Left forelimb (tissue), 1 donor: ENCODE results near the gene WDR55.
"Not testable (repeated sequence)": the region's sequence is repeated elsewhere in the genome, so short reads cannot be mapped to it uniquely, and the experiment has no call there.

Experiments used
- DNase-seq: peaks from one replicate; pipeline ENCODE4 v3.0.0-alpha.2; 2018; ENCODE audit warnings: low spot score

The WDR55 gene

GRCh38 chr5:140711794-140712193 lies 47.1 kb downstream of the WDR55 start:
- DNase-seq = no peak

GRCh38 chr5:140713562-140714094 lies 48.9 kb downstream of the WDR55 start:
- DNase-seq = no peak

DNA sequence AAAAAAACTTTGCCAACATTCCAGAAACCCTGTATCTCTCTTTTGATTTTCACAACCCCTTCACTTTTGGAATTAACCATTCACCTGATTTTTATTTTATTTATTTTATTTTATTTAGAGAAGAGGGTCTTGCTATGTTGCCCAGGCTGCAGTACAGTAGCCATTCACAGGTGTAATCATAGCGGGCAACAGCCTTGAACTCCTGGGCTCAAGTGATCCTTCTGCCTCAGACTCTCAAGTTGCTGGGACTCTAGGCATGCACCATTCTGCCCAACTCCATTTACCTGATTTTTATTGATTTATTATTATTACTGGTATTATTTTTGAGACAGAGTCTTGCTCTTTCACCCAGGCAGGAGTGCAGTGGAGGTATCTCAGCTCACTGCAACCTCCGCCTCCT lies 51.5 kb downstream of the WDR55 start:
- DNase-seq = not testable (repeated sequence)

GRCh38 chr5:140718266-140718592 lies 53.5 kb downstream of the WDR55 start:
- no peak for DNase-seq

DNA sequence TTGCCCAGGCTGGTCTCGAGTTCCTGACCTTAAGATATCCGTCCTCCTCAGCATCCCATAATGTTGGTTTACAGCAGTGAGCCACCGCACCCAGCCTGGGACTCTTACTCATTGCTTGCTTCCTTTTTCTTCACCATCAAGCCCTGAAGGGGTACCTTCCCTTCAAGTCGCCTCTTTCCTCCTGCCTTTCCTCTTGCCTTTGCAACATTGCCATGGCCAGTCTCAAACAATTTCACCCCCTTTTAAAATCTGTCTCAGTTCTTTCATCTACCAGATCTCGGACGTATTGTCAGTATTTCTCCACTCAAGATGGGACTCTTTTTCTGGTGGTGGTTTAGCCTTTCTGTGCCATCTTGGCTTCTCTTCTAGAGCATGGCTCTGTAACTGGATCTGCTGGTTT lies 56.0 kb downstream of the WDR55 start:
- DNase-seq = not testable (repeated sequence)

- DNase-seq = not testable (repeated sequence)
Measured at GRCh38 chr5:140721395-140721794, 56.7 kb downstream of the WDR55 start.
